NCI-H1436 treated with DMSO at 0.1 percent for 48 hours (cell line): ENCODE data around the gene PLSCR1.

ENCODE experiments used
- DNase-seq: peaks from one replicate; lab custom pipeline; 2025; lab: John Stamatoyannopoulos, UW

The PLSCR1 gene

GRCh38 chr3:146473726-146474125, 70.7 kb downstream of the PLSCR1 start:
- no peak for DNase-seq

GRCh38 chr3:146472611-146473010, 71.8 kb downstream of the PLSCR1 start:
- no peak for DNase-seq

GRCh38 chr3:146471012-146471411, 73.4 kb downstream of the PLSCR1 start:
- DNase-seq: no peak

- no peak for DNase-seq
These were observed 73.9 kb downstream of the PLSCR1 start for GRCh38 chr3:146470425-146470990.

- peak; percentile 84 for DNase-seq
These were observed 75.0 kb downstream of the PLSCR1 start, which contains the start of gene PLSCR2 for GRCh38 chr3:146469150-146470017. TSS of gene PLSCR2 (minus strand) at chr3:146469561. CDS start at chr3:146459904, 9,657 bp downstream.

GRCh38 chr3:146468671-146469149, 75.7 kb downstream of the PLSCR1 start:
- DNase-seq: no peak

- DNase-seq: no peak
These were observed 76.2 kb downstream of the PLSCR1 start for GRCh38 chr3:146468234-146468633.

GRCh38 chr3:146466604-146467003, 77.8 kb downstream of the PLSCR1 start:
- DNase-seq: no peak

GRCh38 chr3:146465693-146466465, 78.5 kb downstream of the PLSCR1 start:
- DNase-seq: no peak
